Measurements from ENCODE around the gene FRG2B.
"Not testable (repeated sequence)": the region's sequence is repeated elsewhere in the genome, so short reads cannot be mapped to it uniquely, and the experiment has no call there.

The FRG2B gene

GRCh38 chr10:133592716-133593115 lies 33.9 kb downstream of the FRG2B start:
- no peak for DNase-seq

DNA sequence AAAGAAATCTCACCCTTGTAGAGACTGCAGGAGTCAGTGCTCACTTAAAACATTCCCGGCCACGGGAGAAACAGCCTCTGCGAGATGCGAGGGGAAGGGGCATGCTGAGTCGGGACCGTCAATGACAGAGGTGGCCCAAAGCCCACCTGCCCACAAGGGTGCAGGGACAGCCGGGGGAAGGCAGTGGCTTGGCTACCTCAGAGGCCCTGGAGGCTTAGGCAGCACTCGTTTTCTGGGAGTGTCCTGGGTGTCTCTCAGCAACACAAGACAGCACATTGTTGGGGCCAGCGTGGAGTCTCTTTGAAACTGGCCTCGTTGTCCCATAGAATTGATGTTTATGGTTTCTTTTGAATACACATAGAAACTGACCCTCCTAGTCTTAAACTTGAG lies 35.6 kb downstream of the FRG2B start:
- no peak for DNase-seq

- no peak for DNase-seq
These were observed 36.2 kb downstream of the FRG2B start for GRCh38 chr10:133590226-133590969.

DNA sequence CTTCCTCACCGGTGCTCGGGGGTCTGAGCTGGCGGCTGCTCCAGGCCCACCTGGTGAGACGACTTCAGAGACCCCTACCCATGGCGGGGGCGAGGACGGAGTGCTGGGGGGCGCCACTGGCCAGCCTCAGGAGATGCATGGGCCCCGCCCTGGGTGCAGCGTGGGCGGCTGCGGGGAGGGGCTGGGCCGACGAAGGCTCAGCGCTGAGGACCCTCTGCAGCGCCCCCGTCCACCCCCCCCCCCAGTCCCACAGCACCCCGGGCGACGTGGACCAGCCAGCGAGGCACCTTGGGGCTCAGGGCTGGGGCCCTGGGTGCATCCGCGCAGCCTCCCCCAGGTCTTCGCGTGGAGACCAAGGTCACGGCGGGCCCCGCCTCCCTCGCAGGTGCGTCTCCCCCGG lies 49.6 kb downstream of the FRG2B start:
- DNase-seq = not testable (repeated sequence)

Data from activated T-cell treated with anti-CD3 and anti-CD28 coated beads for 4 hours (primary cell).